ENCODE data around the gene CTU2.
A peak's percentile ranks its signal among the peaks of the same experiment; 100 is the strongest.
"Not testable (repeated sequence)": the region's sequence is repeated elsewhere in the genome, so short reads cannot be mapped to it uniquely, and the experiment has no call there.

The CTU2 gene

GRCh38 chr16:88706229-88706964 is at the start of gene CTU2, which contains the start of gene RNF166:
Gene CTU2, plus strand, starts transcription at chr16:88706503. Its CDS starts 28 bp downstream, at chr16:88706531.
Gene RNF166, minus strand, starts transcription at chr16:88706408. Its CDS starts 83 bp downstream, at chr16:88706325.
- DNase-seq, result peak; percentile 88

GRCh38 chr16:88657371-88657770 is 48.9 kb upstream of the CTU2 start:
- DNase-seq, result no peak

- DNase-seq, result no peak
These were observed 47.6 kb upstream of the CTU2 start for GRCh38 chr16:88658714-88659113.

GRCh38 chr16:88659160-88659559 is 47.1 kb upstream of the CTU2 start:
- DNase-seq, result no peak

GRCh38 chr16:88661468-88661867 is 44.8 kb upstream of the CTU2 start:
- DNase-seq, result no peak

- peak; percentile 18 for DNase-seq
These were observed 44.0 kb upstream of the CTU2 start for GRCh38 chr16:88662222-88662842.

GRCh38 chr16:88662843-88663606 is 43.3 kb upstream of the CTU2 start, which contains the start of gene MVD:
Gene MVD, minus strand, starts transcription at chr16:88663091. Its CDS starts 11 bp downstream, at chr16:88663080.
- peak; percentile 94 for DNase-seq

GRCh38 chr16:88665148-88665547 is 41.2 kb upstream of the CTU2 start:
- DNase-seq, result no peak

- no peak for DNase-seq
These were observed 40.7 kb upstream of the CTU2 start for GRCh38 chr16:88665570-88665969.

- DNase-seq, result no peak
These were observed 38.8 kb upstream of the CTU2 start for GRCh38 chr16:88667461-88667860.

- DNase-seq, result not testable (repeated sequence)
These were observed 36.8 kb upstream of the CTU2 start for GRCh38 chr16:88669493-88669892.

- DNase-seq, result no peak
These were observed 36.3 kb upstream of the CTU2 start for GRCh38 chr16:88669980-88670379.

- DNase-seq, result no peak
These were observed 34.5 kb upstream of the CTU2 start for GRCh38 chr16:88671806-88672205.

- DNase-seq, result no peak
These were observed 33.5 kb upstream of the CTU2 start for GRCh38 chr16:88672776-88673175.

GRCh38 chr16:88673716-88674379 is 32.5 kb upstream of the CTU2 start:
- no peak for DNase-seq

- no peak for DNase-seq
These were observed 29.6 kb upstream of the CTU2 start for GRCh38 chr16:88676502-88677242.

- no peak for DNase-seq
These were observed 28.6 kb upstream of the CTU2 start for GRCh38 chr16:88677721-88678120.

- DNase-seq, result no peak
These were observed 27.9 kb upstream of the CTU2 start for GRCh38 chr16:88678224-88678979.

GRCh38 chr16:88680554-88681083 is 25.7 kb upstream of the CTU2 start:
- no peak for DNase-seq

GRCh38 chr16:88681084-88681680 is 25.1 kb upstream of the CTU2 start:
- DNase-seq, result peak; percentile 31
